MCF 10A (cell line): ENCODE measurements around the gene DNAJC19. TPM values are rescaled to one million over a fixed set of nuclear protein-coding genes. Genes with fewer than 3 reads are reported as not detected.
A peak's percentile ranks its signal among the peaks of the same experiment; 100 is the strongest.

Experiments used
- Bru-seq: library from RNA; stranded (reverse); fragments of 400-500 nt; gene quantifications from one replicate; lab custom pipeline; 2021; lab: Mats Ljungman, UMichigan
- BruChase-seq, 2 experiments: library from RNA; stranded (reverse); fragments of 400-500 nt; gene quantifications; one replicate each; lab custom pipeline; 2021; lab: Mats Ljungman, UMichigan
- BruUV-seq: library from RNA; stranded (reverse); fragments of 400-500 nt; replicated peaks from 2 replicates; lab custom pipeline; 2021; lab: Mats Ljungman, UMichigan
- CTCF ChIA-PET: fragments of 300-600 bp; sonication (Branson Sonifier 250); formaldehyde crosslinking; extraction: SDS; loops from one replicate; lab custom pipeline; 2021; ENCODE audit warnings: antibody characterized with exemption, inconsistent platforms; lab: Yijun Ruan, JAX
- POLR2A ChIA-PET: fragments of 300-600, 350-650 bp; sonication (Branson Sonifier 250); formaldehyde crosslinking; extraction: SDS; loops from one replicate; lab custom pipeline; 2020; ENCODE audit warnings: antibody characterized with exemption, inconsistent platforms; lab: Yijun Ruan, JAX
- DNase-seq: peaks from one replicate; pipeline ENCODE4 v3.0.0-alpha.2; 2018; ENCODE audit not compliant: unreplicated experiment
- H3K27ac Mint-ChIP-seq: one replicate; pipeline ENCODE4 v1.8.0; 2022; ENCODE audit warnings: mild to moderate bottlenecking, low read depth, mixed read lengths; ENCODE audit not compliant: unreplicated experiment
- H3K27me3 Mint-ChIP-seq: one replicate; pipeline ENCODE4 v1.8.0; 2022; ENCODE audit warnings: mixed read lengths; ENCODE audit not compliant: insufficient read depth, unreplicated experiment
- H3K36me3 Mint-ChIP-seq: one replicate; pipeline ENCODE4 v1.8.0; 2022; ENCODE audit warnings: mild to moderate bottlenecking, moderate library complexity, mixed read lengths; ENCODE audit not compliant: insufficient read depth, unreplicated experiment
- H3K4me1 Mint-ChIP-seq: one replicate; pipeline ENCODE4 v1.8.0; 2022; ENCODE audit warnings: mixed read lengths; ENCODE audit not compliant: insufficient read depth, unreplicated experiment
- H3K4me3 Mint-ChIP-seq: one replicate; pipeline ENCODE4 v1.8.0; 2022; ENCODE audit warnings: mild to moderate bottlenecking, moderate library complexity, mixed read lengths; ENCODE audit not compliant: unreplicated experiment
- H3K9me3 Mint-ChIP-seq: one replicate; pipeline ENCODE4 v1.8.0; 2022; ENCODE audit warnings: mixed read lengths; ENCODE audit not compliant: unreplicated experiment
- intact Hi-C: fragments of 100-400 bp; cut with micrococcal nuclease; formaldehyde crosslinking; loops from 2 replicates; pipeline ENCODE4 v1.14.1; 2022
- long read RNA-seq: library from polyadenylated mRNA; stranded (forward); transcript quantifications from one replicate; pipeline ENCODE4 v2.0.0, GENCODE V29; 2022
- total RNA-seq: library from RNA; stranded (reverse); gene quantifications from 2 replicates; pipeline ENCODE4 v1.2.3, GENCODE V29; 2022
- TF ChIP-seq, protein P1 (sequence below): fragments of 200-600 bp; IDR thresholded peaks from one replicate; pipeline ENCODE4 v1.8.0; 2022; ENCODE audit warnings: antibody characterized with exemption, mild to moderate bottlenecking; ENCODE audit not compliant: unreplicated experiment

The DNAJC19 gene
- total RNA-seq, result 73.5 and 94.5 TPM in 2 replicates
- percentile 86 among the genes with signal in this experiment for Bru-seq, nascent RNA
- BruChase-seq, experiment 1, labeled RNA remaining after a 6-hour chase, result percentile 84 among the genes with signal in this experiment
- BruChase-seq, experiment 2, labeled RNA remaining after a 2-hour chase, result percentile 80 among the genes with signal in this experiment
- long read RNA-seq, transcript DNAJC19-201 (6 exons, 1,454 nt), result major isoform, 157 of 178 reads
- long read RNA-seq, transcript DNAJC19-208 (6 exons, 828 nt), result minor isoform, 7 of 178 reads
- long read RNA-seq, partial matches to known transcripts, result 2 of 178 reads
- long read RNA-seq, other reads (novel, unspliced or antisense), result 7 of 178 reads

- intact Hi-C loops, result loop anchor here (1.0 to 10.0 kb wide), 2 partner anchors 187 to 295 kb away; no protein-coding TSS in a partner anchor
- Mint-ChIP-seq H3K27me3 (no peaks in the 10 kb centered on the region), H3K36me3 (peaks cover 25% of the 10 kb centered on the region), H3K9me3 (no peaks in the 10 kb centered on the region), H3K4me3 (peak within 1 kb of the TSS; percentile 99), H3K27ac (peak within 1 kb of the TSS; percentile 95), H3K4me1 (peaks cover 5% of the 10 kb centered on the region)
- peak; percentile 97 for DNase-seq
- TF ChIP-seq, protein P1, sequence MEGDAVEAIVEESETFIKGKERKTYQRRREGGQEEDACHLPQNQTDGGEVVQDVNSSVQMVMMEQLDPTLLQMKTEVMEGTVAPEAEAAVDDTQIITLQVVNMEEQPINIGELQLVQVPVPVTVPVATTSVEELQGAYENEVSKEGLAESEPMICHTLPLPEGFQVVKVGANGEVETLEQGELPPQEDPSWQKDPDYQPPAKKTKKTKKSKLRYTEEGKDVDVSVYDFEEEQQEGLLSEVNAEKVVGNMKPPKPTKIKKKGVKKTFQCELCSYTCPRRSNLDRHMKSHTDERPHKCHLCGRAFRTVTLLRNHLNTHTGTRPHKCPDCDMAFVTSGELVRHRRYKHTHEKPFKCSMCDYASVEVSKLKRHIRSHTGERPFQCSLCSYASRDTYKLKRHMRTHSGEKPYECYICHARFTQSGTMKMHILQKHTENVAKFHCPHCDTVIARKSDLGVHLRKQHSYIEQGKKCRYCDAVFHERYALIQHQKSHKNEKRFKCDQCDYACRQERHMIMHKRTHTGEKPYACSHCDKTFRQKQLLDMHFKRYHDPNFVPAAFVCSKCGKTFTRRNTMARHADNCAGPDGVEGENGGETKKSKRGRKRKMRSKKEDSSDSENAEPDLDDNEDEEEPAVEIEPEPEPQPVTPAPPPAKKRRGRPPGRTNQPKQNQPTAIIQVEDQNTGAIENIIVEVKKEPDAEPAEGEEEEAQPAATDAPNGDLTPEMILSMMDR, result no peak
- POLR2A ChIA-PET, result interaction anchor here (0.8 to 2.8 kb wide), 18 partner anchors 9 to 1381 kb away, joined by 3 to 19 read pairs (median 4); partner anchors contain the start of gene FXR1
- BruUV-seq, result TSS peak; percentile 47
- CTCF ChIA-PET, result interaction anchor here (0.7 to 1.3 kb wide), 7 partner anchors 9 to 226 kb away, joined by 3 to 5 read pairs (median 4); no protein-coding TSS in a partner anchor
Measured at GRCh38 chr3:180989291-180990163, at the start of gene DNAJC19. Gene DNAJC19 (minus strand): TSS chr3:180989736. CDS start chr3:180989602, 134 bp downstream.

DNA sequence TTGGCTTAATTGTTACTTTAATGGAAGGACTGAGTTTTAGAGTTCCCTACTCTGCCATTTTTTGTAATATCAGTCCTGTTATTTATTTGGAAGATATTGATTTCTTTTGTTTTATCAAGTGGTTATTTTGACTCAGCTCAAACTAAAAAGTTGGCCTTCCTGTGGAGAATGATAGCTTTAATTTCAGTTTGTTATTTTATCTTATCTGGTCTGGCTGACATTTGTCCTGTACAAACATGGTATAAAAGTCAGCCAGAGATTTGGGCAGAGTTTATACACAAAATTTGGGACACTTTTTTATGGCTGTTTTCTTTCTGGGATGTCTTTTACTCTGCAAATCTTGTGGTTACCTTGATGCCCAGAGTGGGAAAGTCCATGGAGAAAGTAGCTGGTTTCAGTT is 41.4 kb upstream of the DNAJC19 start:
- POLR2A ChIA-PET, result no interaction called here
- H3K36me3 Mint-ChIP-seq, result peaks cover 5% of the 10 kb centered on the region

DNA sequence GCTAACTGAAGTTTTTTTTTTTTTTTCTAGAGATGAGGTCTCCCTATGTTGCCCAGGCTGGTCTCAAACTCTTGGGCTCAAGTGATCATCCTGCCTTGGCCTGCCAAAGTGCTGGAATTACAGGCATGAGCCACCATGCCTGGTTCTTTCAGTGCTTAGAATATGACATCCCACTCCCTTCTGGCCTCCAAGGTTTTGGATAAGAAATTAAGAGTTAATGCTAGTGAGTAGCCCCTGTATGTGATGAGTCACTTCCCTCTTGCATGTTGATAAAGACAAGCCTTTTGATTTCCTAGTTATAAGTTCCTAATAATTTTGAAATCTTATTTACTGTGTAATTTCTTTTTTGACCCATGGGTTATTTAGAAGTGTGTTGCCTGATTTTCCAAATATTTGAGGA is 35.7 kb upstream of the DNAJC19 start:
- Mint-ChIP-seq H3K4me1 (no peaks in the 10 kb centered on the region), H3K27ac (no peak overlapping the region), H3K27me3 (no peaks in the 10 kb centered on the region), H3K4me3 (no peak overlapping the region), H3K36me3 (no peaks in the 10 kb centered on the region), H3K9me3 (no peaks in the 10 kb centered on the region)
- BruUV-seq, result no TSS peak
- intact Hi-C loops, result no loop called here
- TF ChIP-seq, protein P1, result no peak
- no peak for DNase-seq
- ChIA-PET POLR2A (no interaction called here), CTCF (no interaction called here)

More for the DNA sequence above, 41.4 kb upstream of the DNAJC19 start:
- intact Hi-C loops, result no loop called here
- TF ChIP-seq, protein P1, result no peak
- Mint-ChIP-seq H3K27ac (no peak overlapping the region), H3K27me3 (no peaks in the 10 kb centered on the region), H3K4me1 (no peaks in the 10 kb centered on the region), H3K4me3 (no peak overlapping the region), H3K9me3 (no peaks in the 10 kb centered on the region)
- BruUV-seq, result no TSS peak
- CTCF ChIA-PET, result interaction anchor here (0.7 kb wide), 1 partner anchor 603 kb away, joined by 3 read pairs; no protein-coding TSS in a partner anchor
- DNase-seq, result no peak
